ENCODE data around the gene DNAAF2.

Gene DNAAF2

DNA sequence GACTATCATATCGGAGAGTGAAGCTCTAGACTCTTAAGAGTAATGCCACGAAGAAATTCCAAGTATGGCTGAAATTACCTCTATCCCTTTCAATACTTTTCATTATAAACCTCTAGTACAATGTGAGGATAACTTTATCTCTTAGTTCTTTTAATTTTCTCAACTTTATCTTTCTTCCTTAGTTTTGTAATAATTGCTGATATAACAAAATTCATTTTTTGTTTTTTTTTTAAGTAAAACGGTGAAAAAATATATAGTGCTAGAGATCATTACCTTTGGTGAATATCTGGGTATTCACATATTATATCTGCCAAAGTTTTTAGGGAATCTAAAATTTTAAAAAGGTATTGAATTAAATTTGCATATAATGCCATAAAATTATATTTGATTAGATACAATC is 19.5 kb upstream of the DNAAF2 start:
- DNase-seq (ENCODE audit: low read depth), result no peak
- TF ChIP-seq, protein P1, sequence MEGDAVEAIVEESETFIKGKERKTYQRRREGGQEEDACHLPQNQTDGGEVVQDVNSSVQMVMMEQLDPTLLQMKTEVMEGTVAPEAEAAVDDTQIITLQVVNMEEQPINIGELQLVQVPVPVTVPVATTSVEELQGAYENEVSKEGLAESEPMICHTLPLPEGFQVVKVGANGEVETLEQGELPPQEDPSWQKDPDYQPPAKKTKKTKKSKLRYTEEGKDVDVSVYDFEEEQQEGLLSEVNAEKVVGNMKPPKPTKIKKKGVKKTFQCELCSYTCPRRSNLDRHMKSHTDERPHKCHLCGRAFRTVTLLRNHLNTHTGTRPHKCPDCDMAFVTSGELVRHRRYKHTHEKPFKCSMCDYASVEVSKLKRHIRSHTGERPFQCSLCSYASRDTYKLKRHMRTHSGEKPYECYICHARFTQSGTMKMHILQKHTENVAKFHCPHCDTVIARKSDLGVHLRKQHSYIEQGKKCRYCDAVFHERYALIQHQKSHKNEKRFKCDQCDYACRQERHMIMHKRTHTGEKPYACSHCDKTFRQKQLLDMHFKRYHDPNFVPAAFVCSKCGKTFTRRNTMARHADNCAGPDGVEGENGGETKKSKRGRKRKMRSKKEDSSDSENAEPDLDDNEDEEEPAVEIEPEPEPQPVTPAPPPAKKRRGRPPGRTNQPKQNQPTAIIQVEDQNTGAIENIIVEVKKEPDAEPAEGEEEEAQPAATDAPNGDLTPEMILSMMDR (IDR thresholded peaks at IDR 0.05; ENCODE audit: insufficient read depth, low read depth, low read length, missing control alignments), result no peak
- H3K4me3 ChIP-seq (ENCODE audit: low read length), result no peak overlapping the region

DNA sequence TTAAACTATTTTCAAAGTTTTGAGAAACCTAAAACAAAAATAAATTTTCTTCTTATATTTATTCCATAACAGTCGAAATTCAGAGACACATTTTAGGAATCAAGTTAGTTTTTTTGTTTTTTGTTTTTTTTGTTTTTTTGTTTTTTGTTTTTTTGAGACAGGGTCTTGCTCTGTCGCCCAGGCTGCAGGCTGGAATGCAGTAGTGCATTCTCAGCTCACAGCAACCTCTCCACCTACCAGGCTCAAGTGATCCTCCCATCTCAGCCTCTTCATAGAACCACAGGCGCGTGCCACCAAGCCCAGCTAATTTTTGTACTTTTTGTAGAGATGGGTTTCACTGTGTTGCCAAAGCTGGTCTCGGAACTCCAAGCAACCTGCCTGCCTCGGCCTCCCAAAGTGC is 18.5 kb upstream of the DNAAF2 start:
- DNase-seq (ENCODE audit: low read depth), result no peak
- H3K4me3 ChIP-seq (ENCODE audit: low read length), result no peak overlapping the region
- TF ChIP-seq, protein P1 (IDR thresholded peaks at IDR 0.05; ENCODE audit: insufficient read depth, low read depth, low read length, missing control alignments), result no peak

DNA sequence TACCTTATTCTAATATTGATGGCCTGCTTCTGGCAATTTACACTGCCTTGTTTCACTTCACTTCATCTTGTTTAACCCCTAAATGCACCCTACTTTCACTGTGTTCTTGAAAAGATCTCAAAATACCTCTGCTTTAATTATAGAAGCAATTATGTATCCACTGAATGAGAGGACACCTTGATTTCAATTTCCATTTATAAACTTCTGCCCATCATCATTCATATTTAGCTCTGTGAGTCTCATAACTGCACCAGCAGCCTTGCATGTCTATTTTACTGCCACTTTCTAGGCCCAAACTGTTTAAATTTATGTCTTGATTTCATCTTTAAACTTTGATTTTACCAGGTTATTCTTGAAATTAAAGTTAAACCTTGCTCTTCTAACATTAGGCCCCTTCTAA is 7.1 kb upstream of the DNAAF2 start:
- H3K4me3 ChIP-seq (ENCODE audit: low read length), result no peak overlapping the region
- TF ChIP-seq, protein P1 (IDR thresholded peaks at IDR 0.05; ENCODE audit: insufficient read depth, low read depth, low read length, missing control alignments), result no peak
- no peak for DNase-seq (ENCODE audit: low read depth)

DNA sequence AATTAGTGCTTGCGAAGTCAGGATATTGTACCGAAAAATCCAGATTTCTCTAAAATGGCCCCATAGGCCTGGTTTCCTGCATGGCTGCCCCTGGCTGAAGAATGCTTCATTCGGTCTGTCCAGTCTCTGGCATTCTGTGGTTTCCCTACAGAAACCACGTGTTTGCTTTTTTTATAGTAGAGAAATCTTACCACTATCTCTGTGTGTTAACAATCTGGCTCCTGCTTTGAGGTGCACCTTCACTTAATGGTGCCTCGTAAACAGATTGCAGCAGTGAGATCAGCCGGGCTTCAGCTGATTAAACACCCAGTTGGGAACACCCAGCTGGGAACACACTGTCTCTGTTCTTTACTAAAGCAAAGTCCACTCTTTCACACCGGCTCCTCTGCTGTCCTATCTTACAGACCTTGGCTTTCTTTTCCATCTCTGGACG is 6.7 kb upstream of the DNAAF2 start:
- TF ChIP-seq, protein P1 (IDR thresholded peaks at IDR 0.05; ENCODE audit: insufficient read depth, low read depth, low read length, missing control alignments), result no peak
- no peak overlapping the region for H3K4me3 ChIP-seq (ENCODE audit: low read length)
- no peak for DNase-seq (ENCODE audit: low read depth)

DNA sequence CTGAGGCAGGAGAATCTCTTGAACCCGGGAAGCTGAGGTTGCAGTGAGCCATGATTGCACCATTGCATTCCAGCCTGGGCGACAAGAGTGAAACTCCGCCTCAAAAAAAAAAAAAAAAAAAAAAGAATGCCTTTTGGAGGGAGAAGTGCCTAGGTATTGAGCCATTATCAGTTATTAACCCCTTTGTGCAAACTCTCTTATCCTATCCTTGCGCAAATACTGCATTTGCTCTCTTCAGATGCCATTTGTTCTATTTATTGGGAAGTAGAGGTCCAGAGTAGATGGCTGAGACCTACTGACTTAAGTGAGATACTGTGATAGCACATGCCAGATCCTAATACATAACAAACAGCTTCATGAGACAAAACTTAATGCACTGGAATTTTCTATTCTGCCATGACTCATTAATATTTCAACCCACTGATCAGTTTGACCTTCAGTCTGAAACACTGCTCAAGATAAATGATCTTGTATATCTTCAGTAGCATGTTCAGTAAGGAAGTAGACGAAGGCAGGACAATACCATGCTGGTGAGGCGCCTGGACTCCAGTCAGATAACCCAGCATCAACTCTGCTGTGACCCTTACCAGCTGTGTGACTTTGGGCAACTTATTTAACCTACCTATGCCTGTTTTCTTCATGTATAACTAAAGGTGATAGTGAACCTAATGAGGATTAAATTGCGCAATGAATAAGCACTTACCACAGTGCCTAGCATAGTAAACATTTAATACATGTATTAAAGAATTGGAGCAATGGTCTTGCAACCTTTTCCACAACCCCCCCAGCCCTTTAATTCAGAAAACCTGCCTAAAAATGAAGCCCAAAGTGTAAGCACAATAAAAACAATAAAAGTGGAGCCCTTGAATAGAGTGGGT is 5.7 kb upstream of the DNAAF2 start:
- H3K4me3 ChIP-seq (ENCODE audit: low read length), result no peak overlapping the region
- no peak for DNase-seq (ENCODE audit: low read depth)
- TF ChIP-seq, protein P1 (IDR thresholded peaks at IDR 0.05; ENCODE audit: insufficient read depth, low read depth, low read length, missing control alignments), result no peak

DNA sequence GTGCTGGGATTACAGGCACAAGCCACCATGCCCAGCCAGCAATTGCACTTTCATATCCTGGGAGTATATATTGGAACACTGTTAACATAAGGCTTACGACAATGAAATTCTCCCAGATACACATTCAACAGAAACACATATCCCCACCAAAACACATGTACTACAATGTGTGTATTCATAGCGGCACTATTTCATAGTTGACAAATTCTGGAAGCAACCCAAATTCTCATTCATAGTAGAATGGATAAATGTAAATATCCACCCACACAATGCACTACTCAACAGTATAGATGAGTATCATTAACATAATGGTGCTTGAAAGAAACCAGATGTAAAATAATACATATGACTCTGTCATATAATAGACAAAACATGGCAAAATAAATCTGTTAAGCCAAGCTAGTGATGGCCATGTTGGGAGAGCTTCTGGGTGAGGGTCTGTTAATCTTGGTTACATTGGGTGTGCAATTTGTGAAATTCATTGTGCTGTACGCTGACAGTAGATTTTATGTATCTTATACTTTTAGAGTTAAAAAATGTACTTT is 2.6 kb upstream of the DNAAF2 start:
- no peak overlapping the region for H3K4me3 ChIP-seq (ENCODE audit: low read length)
- TF ChIP-seq, protein P1 (IDR thresholded peaks at IDR 0.05; ENCODE audit: insufficient read depth, low read depth, low read length, missing control alignments), result no peak
- DNase-seq (ENCODE audit: low read depth), result no peak

All from epithelial cell of esophagus (primary cell).